ENCODE measurements around the gene PXK. TPM values are rescaled to one million over a fixed set of nuclear protein-coding genes. Genes with fewer than 3 reads are reported as not detected.
"Not testable (repeated sequence)": the region's sequence is repeated elsewhere in the genome, so short reads cannot be mapped to it uniquely, and the experiment has no call there.

PXK gene
- total RNA-seq, 1 experiment from 2014 or later: 12.9 TPM

DNA sequence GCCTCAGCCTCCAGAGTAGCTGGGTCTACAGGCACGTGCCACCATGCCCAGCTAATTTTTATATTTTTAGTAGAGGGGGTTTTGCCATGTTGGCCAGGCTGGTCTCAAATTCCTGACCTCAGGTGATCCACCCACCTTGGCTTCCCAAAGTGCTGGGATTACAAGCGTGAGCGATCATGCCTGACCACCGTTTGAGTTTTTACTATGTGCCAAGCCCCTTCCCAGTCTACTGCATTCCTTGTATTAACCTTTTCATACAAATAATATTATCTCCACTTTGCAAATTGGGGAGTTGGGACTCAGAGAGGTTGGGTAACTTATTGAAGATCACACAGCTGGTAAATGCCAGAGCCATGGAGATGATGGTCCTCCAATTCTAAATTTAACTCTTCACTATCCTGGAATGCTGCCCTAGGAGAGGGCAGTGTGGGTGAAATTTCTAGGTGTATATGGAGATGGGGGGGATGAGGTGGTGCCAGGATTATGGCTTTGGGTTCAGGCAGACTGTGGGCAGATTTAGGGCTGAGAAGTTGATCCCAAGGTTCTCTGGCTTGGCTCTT is 1.0 kb upstream of the PXK start:
- no peaks in the 10 kb centered on the region for H3K36me3 ChIP-seq (replicated peaks; ENCODE audit: control insufficient read depth, insufficient read depth, low read length)
- peaks cover 11% of the 10 kb centered on the region; the same call in 1 of the 2 replicates for H3K27me3 ChIP-seq (ENCODE audit: control insufficient read depth, insufficient read depth, low read length)
- no peak overlapping the region for H3K4me3 ChIP-seq (ENCODE audit: insufficient read depth, low read depth, low read length)
- DNase-seq: no peak

DNA sequence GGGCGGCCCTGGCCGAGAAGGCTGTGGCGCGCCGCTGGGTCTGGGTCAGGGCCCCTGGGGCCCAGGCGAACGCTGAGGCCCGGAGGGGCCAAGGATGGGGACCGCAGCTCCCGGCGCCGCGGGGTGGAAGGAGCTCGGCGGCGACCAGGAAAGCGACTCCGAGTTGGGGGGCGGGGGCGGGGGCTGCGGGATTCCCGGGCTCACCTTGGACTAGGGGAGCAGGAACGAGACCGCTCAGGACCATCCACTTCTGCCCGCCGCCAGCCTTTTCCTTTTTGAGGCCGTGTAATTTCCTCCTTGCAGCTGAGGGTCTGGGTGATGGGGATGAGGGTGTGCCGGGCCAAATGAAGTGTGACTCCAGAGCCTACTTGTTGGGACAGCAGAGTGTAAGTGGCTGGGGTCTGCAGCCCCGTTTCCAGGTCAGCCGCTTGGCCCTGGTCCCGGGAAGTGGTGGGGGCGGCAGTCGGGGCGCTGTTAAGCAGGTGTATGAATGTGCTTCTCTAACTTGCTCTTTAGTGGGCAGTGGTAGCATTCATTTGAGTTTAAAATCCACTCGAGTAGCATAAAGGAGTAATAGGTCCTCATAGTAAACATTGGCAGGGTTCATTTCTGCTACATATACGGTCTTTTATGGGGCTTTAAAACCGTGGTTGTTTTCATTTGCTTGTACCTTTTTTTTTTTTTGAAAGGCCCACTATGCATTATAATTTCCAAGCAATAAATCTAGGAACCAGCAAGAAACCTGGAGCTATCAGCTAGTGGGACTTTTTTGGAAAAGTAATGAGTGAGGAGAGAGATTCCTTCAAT is 717 bp downstream of the PXK start:
- peak; percentile 83 for DNase-seq
- Histone ChIP-seq H3K4me3 (ENCODE audit: insufficient read depth, low read depth, low read length) (peak overlapping the region; percentile 58), H3K36me3 (replicated peaks; ENCODE audit: control insufficient read depth, insufficient read depth, low read length) (no peaks in the 10 kb centered on the region), H3K27me3 (ENCODE audit: control insufficient read depth, insufficient read depth, low read length) (peaks cover 11% of the 10 kb centered on the region; the same call in 1 of the 2 replicates)

DNA sequence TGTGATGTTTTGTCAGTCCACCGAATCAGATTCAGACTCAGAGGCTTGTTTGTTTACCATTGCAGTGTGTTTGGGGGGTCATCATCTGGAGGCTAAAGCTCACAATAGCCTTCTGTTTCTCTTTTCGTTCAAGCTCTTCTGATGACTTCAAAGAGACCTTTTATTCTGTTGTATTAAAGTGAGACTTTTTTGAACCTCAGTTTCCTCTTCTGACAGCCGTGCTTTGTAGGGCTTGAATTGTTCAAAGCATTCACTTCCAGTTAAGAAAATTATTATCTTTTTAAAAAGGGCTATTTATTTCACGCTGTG is 1.3 kb downstream of the PXK start:
- H3K36me3 ChIP-seq (replicated peaks; ENCODE audit: control insufficient read depth, insufficient read depth, low read length): no peaks in the 10 kb centered on the region
- peaks cover 11% of the 10 kb centered on the region; the same call in 1 of the 2 replicates for H3K27me3 ChIP-seq (ENCODE audit: control insufficient read depth, insufficient read depth, low read length)
- peak; percentile 33 for DNase-seq
- H3K4me3 ChIP-seq (ENCODE audit: insufficient read depth, low read depth, low read length): no peak overlapping the region

DNA sequence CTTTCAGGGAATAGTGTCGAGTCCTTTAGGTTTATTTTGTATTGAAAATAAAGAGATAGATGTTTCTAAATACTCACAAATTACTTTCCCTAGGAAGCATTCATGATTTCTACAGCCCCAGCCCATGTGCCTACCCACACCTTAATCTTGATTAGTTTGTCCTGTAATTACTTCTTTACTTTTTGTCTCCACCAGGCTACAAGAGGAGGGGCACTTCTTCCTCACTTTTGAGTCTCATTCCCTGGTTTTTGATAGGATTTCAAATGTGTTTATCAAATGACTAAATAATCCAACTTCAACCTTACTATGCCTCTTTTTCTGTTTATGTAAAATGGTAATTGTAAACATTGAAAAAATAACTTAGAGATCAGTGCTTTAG is 1.8 kb downstream of the PXK start:
- DNase-seq: no peak
- Histone ChIP-seq H3K36me3 (replicated peaks; ENCODE audit: control insufficient read depth, insufficient read depth, low read length) (no peaks in the 10 kb centered on the region), H3K27me3 (ENCODE audit: control insufficient read depth, insufficient read depth, low read length) (peaks cover 11% of the 10 kb centered on the region; the same call in 1 of the 2 replicates), H3K4me3 (ENCODE audit: insufficient read depth, low read depth, low read length) (no peak overlapping the region)

DNA sequence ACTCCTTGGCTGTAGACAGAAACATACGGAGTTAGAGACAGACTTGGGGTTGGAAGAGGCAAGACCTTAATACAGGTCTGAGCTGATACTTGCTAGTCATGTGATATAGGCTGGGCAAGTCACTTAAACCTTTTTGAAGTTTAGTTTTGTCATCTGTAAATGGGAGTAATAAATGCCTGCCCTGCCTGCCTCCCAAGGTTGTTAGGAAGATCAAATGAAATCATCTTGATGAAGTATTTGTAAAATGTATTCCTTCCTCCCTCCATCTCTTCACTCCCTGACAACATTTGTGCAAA is 2.9 kb downstream of the PXK start:
- H3K4me3 ChIP-seq (ENCODE audit: insufficient read depth, low read depth, low read length): no peak overlapping the region
- H3K36me3 ChIP-seq (replicated peaks; ENCODE audit: control insufficient read depth, insufficient read depth, low read length): no peaks in the 10 kb centered on the region

DNA sequence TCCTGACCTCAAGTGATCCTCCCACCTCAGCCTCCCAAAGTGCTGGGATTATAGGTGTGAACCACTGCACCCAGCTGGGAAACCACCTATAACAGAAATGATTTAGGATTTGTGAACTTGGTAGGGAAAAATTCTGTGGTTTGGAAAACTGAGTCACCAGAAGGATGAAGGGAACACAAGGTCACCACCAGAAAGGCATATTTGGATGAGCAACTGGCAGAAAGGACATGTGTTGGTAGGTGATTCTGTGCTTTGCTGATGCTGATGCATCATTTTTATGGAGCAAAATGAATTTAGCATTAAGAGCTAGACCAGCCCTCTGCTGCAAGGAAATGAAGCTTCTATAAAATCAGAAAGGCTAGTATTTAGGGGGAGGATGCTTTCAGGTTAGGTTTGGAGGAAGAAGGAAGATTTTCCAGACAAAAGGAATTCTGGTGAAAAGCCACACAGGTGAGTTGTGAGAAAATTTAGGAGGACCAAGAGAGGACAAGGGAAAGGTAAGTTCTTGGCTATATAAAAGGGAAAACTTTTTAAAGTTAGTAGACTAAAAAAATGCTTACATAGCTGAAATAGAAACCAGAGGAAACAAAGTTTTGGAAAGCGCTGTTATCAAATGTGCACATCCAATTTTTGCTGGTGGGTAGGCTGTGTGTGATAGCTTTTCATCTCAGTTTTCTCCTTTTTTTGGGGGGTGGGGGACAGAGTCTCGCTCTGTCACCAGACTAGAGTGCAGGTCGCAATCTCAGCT is 3.6 kb downstream of the PXK start:
- H3K4me3 ChIP-seq (ENCODE audit: insufficient read depth, low read depth, low read length): no peak overlapping the region
- H3K36me3 ChIP-seq (replicated peaks; ENCODE audit: control insufficient read depth, insufficient read depth, low read length): no peaks in the 10 kb centered on the region
- peaks cover 11% of the 10 kb centered on the region; the same call in 1 of the 2 replicates for H3K27me3 ChIP-seq (ENCODE audit: control insufficient read depth, insufficient read depth, low read length)
- no peak for DNase-seq

More for the DNA sequence above, 2.9 kb downstream of the PXK start:
- DNase-seq: no peak
- peaks cover 11% of the 10 kb centered on the region; the same call in 1 of the 2 replicates for H3K27me3 ChIP-seq (ENCODE audit: control insufficient read depth, insufficient read depth, low read length)

DNA sequence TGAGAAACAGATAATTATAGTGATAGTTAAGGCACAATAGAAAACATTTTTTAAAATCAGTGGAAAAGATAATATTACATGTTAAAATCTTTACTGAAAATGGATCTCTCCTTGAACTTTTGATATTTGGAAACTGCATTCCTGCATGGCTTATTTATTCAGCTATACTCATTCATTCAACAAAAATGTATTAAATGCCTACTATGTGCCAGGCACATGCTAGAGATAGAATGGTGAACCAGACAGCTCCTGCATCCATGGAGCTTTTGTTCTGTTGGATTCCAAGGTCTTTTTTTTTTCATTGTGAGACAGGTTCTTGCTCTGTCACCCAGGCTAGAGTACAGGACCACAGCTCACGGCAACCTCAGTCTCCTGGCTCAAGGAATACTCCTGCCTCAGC is 4.5 kb downstream of the PXK start:
- no peak for DNase-seq
- no peak overlapping the region for H3K4me3 ChIP-seq (ENCODE audit: insufficient read depth, low read depth, low read length)
- H3K36me3 ChIP-seq (replicated peaks; ENCODE audit: control insufficient read depth, insufficient read depth, low read length): no peaks in the 10 kb centered on the region
- peaks cover 8% of the 10 kb centered on the region; the same call in 1 of the 2 replicates for H3K27me3 ChIP-seq (ENCODE audit: control insufficient read depth, insufficient read depth, low read length)

DNA sequence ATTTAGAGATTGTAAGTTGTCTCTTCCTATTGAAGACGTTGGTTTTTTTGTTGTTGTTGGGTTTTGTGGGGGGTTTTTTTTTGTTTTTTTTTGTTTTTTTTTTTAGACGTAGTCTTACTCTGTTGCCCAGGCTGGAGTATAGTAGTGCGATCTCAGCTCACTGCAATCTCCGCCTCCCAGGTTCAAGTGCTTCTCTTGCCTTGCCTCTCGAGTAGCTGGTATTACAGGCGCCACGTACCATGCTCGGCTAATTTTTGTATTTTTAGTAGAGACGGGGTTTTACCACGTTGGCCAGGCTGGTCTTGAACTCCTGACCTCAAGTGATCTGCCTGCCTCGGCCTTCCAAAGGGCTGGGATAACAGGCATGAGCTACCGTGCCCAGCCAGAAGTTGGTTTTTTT is 6.5 kb downstream of the PXK start:
- not testable (repeated sequence) for H3K4me3 ChIP-seq (ENCODE audit: insufficient read depth, low read depth, low read length); H3K27me3 ChIP-seq (ENCODE audit: control insufficient read depth, insufficient read depth, low read length); DNase-seq; H3K36me3 ChIP-seq (replicated peaks; ENCODE audit: control insufficient read depth, insufficient read depth, low read length)

DNA sequence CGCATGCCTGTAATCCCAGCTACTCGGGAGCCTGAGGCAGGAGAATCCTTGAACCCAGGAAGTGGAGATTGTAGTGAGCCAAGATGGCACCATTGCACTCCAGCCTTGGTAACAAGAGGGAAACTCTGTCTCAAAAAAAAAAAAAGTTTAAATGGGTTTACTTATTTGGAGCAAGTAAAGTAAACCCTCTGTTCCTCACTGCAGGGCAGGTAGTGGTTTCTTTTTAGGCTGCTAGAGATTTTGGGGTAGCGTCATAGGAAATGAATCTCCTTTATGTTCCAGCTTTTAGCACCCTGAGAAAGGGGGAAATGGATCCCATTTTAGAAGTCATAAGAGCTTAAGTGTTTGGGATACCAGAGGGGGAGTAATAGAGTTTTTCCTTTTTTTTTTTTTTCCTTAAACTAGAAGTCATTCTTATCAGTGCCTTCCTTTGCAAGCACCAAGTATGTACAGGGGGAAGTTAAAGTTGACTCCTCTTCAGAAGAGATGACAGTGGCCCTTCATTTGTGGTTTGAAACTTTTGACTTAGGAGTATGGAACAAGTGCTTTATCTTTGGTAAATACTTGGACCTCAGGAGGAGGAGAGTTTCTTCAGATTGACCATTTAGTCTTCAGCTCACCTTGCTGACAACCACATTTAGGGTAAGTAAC is 8.0 kb downstream of the PXK start:
- DNase-seq: no peak

DNA sequence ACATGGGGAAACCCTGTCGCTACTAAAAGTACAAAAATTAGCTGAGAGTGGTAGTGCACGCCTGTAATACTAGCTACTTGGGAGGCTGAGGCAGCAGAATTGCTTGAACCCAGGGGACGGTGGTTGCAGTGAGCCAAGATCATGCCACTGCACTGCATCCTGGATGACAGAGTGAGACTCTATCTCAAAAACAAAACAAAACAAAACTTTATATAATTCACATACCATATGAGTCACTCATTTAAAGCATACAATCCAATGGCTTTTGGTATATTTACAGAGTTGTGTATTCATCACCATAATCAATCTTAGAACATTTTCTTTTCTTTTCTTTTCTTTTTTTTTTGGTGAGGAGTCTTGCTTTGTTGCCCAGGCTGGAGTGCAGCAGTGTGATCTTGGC is 8.7 kb downstream of the PXK start:
- H3K4me3 ChIP-seq (ENCODE audit: insufficient read depth, low read depth, low read length): no peak overlapping the region
- no peaks in the 10 kb centered on the region for H3K36me3 ChIP-seq (replicated peaks; ENCODE audit: control insufficient read depth, insufficient read depth, low read length)
- H3K27me3 ChIP-seq (ENCODE audit: control insufficient read depth, insufficient read depth, low read length): no peaks in the 10 kb centered on the region
- DNase-seq: no peak

More for the DNA sequence above, 8.0 kb downstream of the PXK start:
- Histone ChIP-seq H3K4me3 (ENCODE audit: insufficient read depth, low read depth, low read length) (no peak overlapping the region), H3K27me3 (ENCODE audit: control insufficient read depth, insufficient read depth, low read length) (no peaks in the 10 kb centered on the region), H3K36me3 (replicated peaks; ENCODE audit: control insufficient read depth, insufficient read depth, low read length) (no peaks in the 10 kb centered on the region)

DNA sequence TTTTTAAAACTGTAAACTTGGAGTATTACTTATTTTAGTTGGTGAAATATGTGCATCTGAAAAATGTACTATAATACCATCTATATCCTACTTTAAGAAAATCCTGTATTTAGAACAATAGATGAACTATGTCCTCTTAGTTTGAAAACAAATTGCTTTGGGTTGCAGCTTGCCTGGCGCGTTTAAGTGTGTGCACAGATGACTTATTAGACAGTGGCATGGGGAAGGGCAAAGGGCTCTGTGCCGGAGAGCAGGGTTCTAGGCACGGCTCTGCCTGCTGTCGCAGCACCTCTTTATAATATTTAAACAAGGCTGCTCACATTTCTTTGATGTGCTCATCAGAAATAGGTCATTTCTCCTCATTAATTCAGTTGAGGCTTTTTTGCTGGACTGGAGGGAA is 10.0 kb downstream of the PXK start:
- Histone ChIP-seq H3K27me3 (ENCODE audit: control insufficient read depth, insufficient read depth, low read length) (no peaks in the 10 kb centered on the region), H3K36me3 (replicated peaks; ENCODE audit: control insufficient read depth, insufficient read depth, low read length) (no peaks in the 10 kb centered on the region), H3K4me3 (ENCODE audit: insufficient read depth, low read depth, low read length) (no peak overlapping the region)
- no peak for DNase-seq

DNA sequence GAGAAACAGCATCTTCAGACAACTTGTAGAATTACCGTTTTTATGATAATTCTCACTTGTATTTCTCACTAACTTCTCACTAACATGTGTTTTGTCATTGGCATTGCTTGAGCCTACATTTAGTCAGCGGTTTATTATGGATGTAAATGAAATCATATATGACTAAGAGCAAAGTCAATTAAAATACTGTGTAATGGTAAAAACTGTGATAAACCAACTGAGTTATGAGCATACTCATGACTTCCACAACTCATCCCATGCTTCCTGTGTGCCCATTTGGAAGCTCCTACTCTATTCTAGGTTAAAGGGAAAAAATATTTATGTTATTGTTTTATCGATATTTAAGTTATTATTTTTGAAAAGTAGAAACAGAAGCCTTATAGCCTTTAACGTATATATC is 12.8 kb downstream of the PXK start:
- Histone ChIP-seq H3K27me3 (ENCODE audit: control insufficient read depth, insufficient read depth, low read length) (no peaks in the 10 kb centered on the region), H3K4me3 (ENCODE audit: insufficient read depth, low read depth, low read length) (no peak overlapping the region), H3K36me3 (replicated peaks; ENCODE audit: control insufficient read depth, insufficient read depth, low read length) (no peaks in the 10 kb centered on the region)
- no peak for DNase-seq

DNA sequence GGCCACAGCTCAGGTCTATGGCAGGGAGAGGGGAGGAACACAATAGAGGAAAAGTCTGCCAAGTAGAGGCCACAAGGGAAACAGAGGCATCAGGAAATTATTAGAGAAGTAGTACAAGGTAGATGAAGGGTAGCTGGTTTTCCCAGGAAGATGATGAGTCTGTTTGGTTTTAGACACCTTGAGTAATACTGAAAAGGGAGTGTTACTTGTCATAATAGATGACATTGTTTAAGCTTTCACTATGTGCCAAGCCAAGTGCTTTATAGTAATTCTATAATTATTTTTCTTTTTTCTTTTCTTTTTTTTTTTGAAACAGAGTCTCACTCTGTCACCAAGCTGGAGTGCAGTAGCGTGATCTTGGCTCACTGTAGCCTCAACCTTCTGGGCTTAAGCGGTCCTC is 13.7 kb downstream of the PXK start:
- Histone ChIP-seq H3K36me3 (replicated peaks; ENCODE audit: control insufficient read depth, insufficient read depth, low read length) (no peaks in the 10 kb centered on the region), H3K4me3 (ENCODE audit: insufficient read depth, low read depth, low read length) (no peak overlapping the region), H3K27me3 (ENCODE audit: control insufficient read depth, insufficient read depth, low read length) (no peaks in the 10 kb centered on the region)
- DNase-seq: no peak

DNA sequence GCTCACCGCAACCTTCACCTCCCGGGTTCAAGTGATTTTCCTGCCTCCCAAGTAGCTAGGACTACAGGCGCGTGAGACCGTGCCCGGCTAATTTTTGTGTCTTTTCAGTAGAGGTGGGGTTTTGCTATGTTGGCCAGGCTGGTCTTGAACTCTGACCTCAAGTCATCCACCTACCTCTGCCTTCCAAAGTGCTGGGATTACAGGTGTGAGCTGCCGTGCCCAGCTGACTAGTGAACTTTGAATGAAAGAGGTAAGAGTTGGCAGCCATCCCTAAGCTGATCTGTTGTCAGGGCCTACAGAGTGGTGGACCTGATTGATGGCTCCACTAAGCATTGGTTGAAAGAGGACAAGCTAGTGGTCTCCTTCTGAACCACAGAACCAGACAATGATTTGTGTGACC is 15.3 kb downstream of the PXK start:
- Histone ChIP-seq H3K4me3 (ENCODE audit: insufficient read depth, low read depth, low read length) (no peak overlapping the region), H3K27me3 (ENCODE audit: control insufficient read depth, insufficient read depth, low read length) (no peaks in the 10 kb centered on the region), H3K36me3 (replicated peaks; ENCODE audit: control insufficient read depth, insufficient read depth, low read length) (no peaks in the 10 kb centered on the region)
- no peak for DNase-seq

Measured in H7 (cell line).